IPS-11a (cell line): Measurements from ENCODE around the gene TSPAN32.

Experiments
- H3K4me3 ChIP-seq: one replicate; pipeline ENCODE4 v1.5.1; 2013; ENCODE audit warnings: low read depth, low read length, control low read depth

Gene TSPAN32

GRCh38 chr11:2301631-2302305, at the start of gene TSPAN32, which contains the start of gene C11orf21:
Gene TSPAN32, plus strand, starts transcription at chr11:2302013. Its CDS starts 137 bp downstream, at chr11:2302150.
Gene C11orf21, minus strand, starts transcription at chr11:2301918. Its CDS starts 110 bp downstream, at chr11:2301808.
- no peak within 1 kb of the TSS for H3K4me3 ChIP-seq

GRCh38 chr11:2252018-2252417, 49.8 kb upstream of the TSPAN32 start:
- H3K4me3 ChIP-seq: no peak overlapping the region

GRCh38 chr11:2256293-2256913, 45.4 kb upstream of the TSPAN32 start:
- H3K4me3 ChIP-seq: no peak overlapping the region

- no peak overlapping the region for H3K4me3 ChIP-seq
Measured at GRCh38 chr11:2256951-2257700, 44.7 kb upstream of the TSPAN32 start.

- no peak overlapping the region for H3K4me3 ChIP-seq
Measured at GRCh38 chr11:2258501-2259465, 43.0 kb upstream of the TSPAN32 start.

- H3K4me3 ChIP-seq: no peak overlapping the region
Measured at GRCh38 chr11:2259466-2259830, 42.4 kb upstream of the TSPAN32 start.

- no peak overlapping the region for H3K4me3 ChIP-seq
Measured at GRCh38 chr11:2259897-2260451, 41.8 kb upstream of the TSPAN32 start.

- H3K4me3 ChIP-seq: no peak overlapping the region
Measured at GRCh38 chr11:2260491-2261364, 41.1 kb upstream of the TSPAN32 start.

GRCh38 chr11:2261436-2262230, 40.2 kb upstream of the TSPAN32 start:
- no peak overlapping the region for H3K4me3 ChIP-seq

- H3K4me3 ChIP-seq: no peak overlapping the region
Measured at GRCh38 chr11:2262301-2263070, 39.3 kb upstream of the TSPAN32 start.

GRCh38 chr11:2263071-2263565, 38.7 kb upstream of the TSPAN32 start:
- H3K4me3 ChIP-seq: no peak overlapping the region

GRCh38 chr11:2263724-2264360, 38.0 kb upstream of the TSPAN32 start:
- no peak overlapping the region for H3K4me3 ChIP-seq

- no peak overlapping the region for H3K4me3 ChIP-seq
Measured at GRCh38 chr11:2264366-2265053, 37.3 kb upstream of the TSPAN32 start.

- no peak overlapping the region for H3K4me3 ChIP-seq
Measured at GRCh38 chr11:2265396-2265795, 36.4 kb upstream of the TSPAN32 start.

GRCh38 chr11:2265854-2266585, 35.8 kb upstream of the TSPAN32 start:
- no peak overlapping the region for H3K4me3 ChIP-seq
